ENCODE data around the gene CEP72. TPM values are rescaled to one million over a fixed set of nuclear protein-coding genes. Genes with fewer than 3 reads are reported as not detected.
"Not testable (repeated sequence)": the region's sequence is repeated elsewhere in the genome, so short reads cannot be mapped to it uniquely, and the experiment has no call there.

CEP72 gene
- total RNA-seq, 1 donor from 2014 or later = 8.2 TPM

DNA sequence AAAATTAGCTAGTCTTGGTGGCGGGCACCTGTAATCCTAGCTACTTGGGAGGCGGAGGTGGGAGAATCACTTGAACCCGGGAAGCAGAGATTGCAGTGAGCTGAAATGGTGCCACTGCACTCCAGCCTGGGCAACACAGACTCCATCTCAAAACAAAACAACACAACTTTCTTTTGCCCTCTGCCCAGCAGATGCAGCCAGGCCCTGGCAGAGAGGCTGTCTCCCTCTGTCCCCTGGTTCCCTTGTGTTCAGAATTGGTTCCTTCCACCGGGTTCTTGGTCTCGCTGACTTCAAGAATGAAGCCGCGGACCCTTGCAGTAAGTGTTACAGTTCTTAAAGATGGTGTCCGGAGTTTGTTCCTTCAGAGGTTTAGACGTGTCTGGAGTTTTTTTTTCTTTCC, 30.2 kb upstream of the CEP72 start:
- no peak for ATAC-seq

GRCh38 chr5:582445-582844, 29.7 kb upstream of the CEP72 start:
- ATAC-seq = not testable (repeated sequence)

DNA sequence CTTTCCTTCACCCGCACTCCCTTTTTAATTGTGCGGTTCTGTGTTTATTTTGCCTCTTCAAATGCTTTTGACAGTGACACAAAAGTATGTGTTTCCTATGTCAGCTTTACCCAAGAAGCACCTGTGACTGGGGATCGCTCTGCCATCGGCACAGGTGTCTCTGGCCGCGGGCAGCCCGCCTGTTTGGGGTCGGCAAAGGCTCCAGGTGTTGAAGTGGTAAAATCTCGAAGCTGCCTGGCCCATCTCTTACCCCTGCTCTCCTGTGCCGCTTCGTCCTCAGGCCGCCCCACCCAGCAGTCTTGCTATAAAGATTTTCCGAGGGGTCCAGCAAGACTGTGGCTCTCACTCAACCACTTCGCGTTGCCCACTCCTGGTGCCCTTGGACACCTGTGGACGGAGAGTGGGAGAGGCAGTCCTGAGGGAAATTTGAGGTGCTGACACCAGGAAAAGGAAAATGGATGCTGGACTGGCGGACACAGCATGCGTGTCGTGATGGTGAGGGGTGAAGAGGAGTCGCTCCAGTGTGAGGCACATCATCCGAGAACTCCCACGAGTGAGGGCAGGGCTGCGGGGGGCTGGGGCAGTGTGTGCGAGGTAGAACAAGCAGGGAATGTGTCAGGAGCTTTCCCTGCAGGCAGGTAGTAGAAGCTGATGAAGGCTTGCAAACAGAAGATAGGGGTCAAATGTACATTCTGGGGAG, 29.1 kb upstream of the CEP72 start:
- ATAC-seq = no peak

GRCh38 chr5:583645-584044, 28.5 kb upstream of the CEP72 start:
- ATAC-seq = no peak

DNA sequence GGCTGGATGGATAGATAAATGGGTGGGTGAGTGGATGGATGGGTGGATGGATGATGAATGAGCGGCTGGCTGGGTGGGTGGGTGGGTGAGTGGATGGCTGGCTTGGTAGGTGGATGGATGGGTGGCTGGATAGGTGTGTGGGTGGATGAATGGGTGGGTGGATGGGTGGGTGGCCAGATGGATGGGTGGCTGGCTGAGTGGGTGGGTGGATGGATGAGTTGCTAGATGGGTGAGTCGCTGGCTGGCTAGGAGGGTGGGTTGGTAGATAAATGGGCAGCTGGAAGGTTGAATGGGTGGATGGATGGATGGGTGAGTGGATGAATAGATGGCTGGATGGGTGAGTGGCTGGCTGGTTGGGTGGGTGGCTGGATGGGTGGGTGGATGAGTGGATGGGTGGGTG, 27.9 kb upstream of the CEP72 start:
- ATAC-seq = no peak

DNA sequence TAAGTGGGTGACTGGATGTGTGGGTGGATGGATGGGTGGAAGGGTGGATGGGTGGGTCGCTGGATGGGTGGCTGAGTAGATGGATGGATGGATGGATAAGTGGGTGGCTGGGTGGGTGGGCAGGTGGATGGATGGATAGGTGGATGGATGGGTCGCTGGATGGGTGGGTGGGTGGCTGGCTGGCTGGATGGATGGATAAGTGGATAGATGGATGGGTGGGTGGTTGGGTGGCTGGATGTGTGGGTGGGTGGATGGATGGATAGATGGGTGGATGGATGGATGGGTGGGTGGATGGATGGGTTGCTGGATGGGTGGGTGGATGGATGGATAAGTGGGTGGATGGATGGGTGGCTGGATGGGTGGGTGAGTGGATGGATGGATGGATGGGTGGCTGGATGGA, 27.3 kb upstream of the CEP72 start:
- no peak for ATAC-seq

DNA sequence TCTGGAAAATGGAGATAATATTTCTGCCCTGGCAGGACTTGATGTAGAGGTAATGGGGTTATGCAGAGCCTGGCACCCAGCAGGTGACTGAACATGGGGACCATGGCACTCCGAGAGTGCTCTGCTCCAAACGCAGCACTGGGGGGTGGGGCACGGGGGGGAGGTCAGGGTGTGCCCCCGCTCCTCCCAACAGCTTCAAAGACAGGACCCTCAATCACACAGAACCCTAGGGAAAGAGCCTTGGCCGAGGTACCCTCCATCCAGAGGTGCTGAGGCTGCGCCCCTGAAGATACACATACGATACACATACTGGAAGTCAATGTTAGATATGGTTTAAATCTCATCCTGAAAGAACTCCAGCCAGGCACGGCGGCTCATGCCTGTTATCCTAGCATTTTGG, 26.6 kb upstream of the CEP72 start:
- no peak for ATAC-seq

GRCh38 chr5:585962-586628, 26.0 kb upstream of the CEP72 start:
- no peak for ATAC-seq

DNA sequence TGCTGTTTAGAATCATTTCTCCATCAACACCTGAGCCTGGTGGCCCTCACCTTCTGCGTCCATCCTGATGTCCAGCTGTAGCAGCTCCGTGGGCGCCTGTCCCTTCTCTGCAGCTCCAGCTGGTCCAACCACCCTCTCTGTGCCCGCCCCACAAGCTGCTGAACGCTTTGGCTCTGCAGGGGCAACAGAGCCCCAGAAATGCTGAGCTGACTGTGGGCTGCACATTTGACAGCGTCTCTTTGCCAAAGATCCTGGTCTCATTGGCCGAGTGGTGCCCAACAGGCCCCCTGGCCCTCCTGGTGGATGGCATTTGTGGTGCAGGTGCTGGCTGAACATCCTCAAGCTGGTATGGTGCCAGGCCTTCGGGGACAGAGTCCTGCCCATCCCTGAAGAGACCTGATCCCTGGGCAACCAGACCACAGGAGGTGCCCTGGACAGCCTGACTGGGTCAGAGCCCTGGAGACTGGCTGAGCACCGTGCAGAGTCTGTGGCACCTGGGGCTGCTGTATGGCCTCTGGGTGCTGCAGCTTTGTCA, 25.3 kb upstream of the CEP72 start:
- no peak for ATAC-seq

DNA sequence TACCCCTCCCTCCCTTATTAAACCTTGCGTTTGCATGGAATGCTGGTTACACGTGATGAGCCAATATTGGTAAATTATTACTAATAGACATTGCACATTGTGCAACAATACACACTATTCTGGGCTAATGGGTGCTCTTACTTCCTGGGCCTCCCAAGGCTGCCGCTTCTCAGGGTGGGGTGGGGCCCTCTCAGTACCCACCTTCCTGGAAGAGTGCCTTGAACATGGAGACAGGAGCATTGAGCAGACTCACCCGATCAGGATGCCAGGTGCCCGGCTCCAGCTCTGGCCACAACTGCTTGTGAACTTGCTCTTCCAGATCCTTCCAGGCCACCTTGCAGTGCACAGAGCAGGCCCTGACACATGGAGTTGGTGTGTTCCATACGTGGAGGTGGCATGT, 24.7 kb upstream of the CEP72 start:
- no peak for ATAC-seq

DNA sequence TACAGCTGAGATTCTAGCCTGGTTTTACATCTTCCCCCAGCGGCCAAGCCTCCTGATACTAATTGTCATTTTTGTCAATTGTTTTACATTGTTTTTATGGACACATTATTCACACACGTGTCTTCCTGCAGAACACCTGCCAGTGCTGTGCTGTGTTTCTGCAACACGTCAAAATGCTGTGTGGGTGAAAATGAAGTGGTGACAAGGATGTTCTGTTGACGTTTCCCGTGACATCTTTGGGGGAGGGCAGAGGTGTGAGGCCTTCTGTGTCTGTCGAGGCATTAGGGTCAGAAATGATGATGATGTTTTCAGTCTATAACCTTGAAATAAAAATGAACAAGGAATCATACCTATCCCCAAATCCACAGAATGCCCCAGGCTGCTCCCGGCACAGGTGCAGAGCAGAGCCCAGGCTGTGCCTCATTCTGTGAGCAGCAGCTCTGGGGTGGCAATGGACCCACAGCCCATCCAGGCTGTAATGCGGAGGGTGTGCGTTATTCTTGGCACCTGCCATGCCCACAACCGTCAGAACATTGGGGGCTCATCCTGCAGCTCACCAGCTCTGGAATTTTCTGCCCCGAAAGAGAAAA, 23.6 kb upstream of the CEP72 start:
- ATAC-seq = no peak

GRCh38 chr5:589173-589572, 23.0 kb upstream of the CEP72 start:
- ATAC-seq = peak; percentile 62

DNA sequence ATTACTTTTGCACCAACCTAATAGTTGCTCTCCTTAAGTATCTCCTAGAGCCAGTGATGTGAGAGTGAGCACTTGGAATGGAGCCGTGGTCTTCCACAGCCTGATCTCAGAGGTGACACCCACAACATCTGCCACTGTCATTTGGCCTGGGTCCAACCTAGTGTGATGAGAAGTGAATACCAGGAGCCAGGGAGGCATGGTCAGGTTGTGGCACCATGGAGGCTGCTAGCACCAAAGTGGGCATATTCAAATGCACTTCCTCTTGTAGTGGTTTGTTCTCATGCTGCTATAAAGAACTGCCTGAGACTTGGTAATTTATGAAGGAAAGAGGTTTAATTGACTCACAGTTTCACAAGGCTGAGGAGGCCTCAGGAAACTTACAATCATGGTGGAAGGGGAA, 22.6 kb upstream of the CEP72 start:
- ATAC-seq = no peak

DNA sequence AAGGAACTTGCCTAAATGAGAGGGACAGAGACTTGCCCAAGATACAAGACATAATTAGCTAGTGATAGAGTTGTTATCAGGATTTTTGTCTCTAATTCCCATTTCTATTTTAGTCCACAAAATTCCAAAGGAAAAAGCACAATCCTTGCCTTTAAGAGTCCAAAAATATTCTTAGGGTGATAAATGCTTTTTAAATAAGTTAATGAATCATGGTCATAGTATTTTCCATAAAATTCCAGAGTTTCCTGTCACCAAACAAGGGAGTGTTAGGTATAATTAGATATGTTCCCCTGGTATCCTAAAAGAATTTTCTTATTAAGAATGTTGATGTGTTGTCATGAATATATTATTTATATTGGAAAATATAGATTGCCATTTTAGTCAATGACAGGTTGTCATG, 21.8 kb upstream of the CEP72 start:
- no peak for ATAC-seq

DNA sequence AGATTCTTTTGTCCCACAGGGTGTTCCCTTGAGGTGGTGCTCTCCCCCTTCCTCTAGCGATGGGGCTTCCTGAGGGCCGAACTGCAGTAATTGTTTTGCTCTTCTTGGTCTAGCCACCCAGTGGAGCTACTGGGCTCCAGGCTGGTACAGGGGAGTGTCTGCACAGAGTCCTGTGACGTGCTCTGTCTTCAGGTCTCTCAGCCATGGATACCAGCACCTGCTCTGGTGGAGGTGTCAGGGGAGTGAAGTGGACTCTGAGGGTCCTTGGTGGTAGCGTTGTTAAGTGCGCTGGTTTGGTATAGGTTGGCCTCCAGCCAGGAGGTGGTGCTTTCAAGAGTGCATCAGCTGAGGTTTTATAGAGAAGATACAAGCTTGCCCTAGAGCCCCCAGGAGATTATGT, 20.4 kb upstream of the CEP72 start:
- no peak for ATAC-seq

DNA sequence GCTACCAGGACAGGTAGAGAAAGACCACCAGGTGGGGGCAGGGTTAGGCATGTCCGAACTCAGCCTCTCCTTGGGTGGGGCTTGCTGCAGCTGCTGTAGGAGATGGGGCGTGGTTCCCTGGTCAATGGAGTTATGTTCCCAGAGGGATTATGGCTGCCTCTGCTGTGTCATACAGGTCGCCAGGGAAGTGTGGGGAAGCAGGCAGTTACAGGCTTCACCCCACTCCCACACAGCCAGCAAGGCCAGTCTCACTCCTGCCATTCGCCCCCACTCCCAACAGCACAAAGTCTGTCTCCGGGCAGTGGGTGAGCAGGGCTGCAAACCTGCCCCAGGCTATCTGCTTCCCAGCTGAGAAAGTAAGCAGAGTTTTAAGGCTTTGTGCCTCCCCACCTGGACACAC, 20.0 kb upstream of the CEP72 start:
- peak; percentile 59 for ATAC-seq

- no peak for ATAC-seq
Measured at GRCh38 chr5:593511-593910, 18.6 kb upstream of the CEP72 start.

GRCh38 chr5:594226-594860, 17.8 kb upstream of the CEP72 start:
- ATAC-seq = no peak

DNA sequence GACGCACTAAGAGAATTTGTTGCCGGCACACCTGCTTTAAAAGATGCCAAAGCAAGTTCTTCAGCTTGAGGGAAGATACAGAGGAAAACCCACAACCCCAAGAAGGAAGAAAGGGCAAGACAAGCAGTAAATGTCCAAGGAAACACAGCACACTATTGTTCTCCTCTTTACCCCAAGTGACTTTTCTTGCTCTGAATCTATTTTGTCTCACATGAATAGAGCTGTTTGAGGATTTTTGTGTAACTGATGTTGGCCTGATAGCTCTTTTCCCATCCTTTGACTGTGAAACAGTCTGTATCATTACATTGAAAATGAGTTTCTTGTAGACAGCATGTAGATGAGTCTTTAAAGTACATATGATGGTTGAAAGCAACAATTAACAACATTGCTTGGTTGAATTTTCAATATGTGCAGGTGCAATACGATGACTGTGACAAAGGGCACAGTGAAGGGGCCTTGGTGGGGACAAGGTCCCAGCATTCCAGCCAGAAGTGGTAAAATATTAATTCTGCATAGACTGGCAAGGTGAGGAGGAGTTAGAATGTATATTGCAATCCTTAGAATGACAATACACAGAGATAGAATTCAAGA, 16.8 kb upstream of the CEP72 start:
- ATAC-seq = no peak

DNA sequence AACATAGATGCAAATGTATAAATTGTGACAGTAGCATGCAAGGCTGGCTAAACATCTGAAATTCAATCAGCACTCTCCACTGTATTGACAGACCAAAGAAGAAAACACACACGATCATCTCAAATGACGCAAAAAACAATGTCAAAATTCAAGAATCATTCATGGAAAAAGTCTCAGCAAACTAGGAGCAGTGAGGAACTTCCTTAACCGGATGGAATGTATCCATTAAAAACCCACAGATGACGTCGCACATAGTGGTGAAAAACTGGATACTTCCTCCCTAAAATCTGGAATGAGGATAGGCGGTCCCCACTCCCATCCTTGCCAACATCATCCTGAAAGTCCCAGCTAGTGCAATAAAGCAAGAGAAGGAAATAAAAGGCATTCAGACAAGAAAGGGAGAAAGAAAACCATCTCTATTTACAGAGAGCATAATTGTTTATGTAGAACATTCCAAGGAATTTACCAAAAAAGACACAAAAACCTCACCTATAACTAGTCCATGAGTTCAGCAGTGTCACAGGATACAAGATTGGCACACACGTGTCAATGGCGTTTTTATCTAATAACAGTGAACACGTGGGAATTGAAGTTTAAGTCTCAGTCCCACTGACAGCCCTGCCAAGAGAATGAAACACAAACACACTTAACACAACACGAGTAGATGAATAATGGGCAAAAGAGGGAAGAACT, 14.1 kb upstream of the CEP72 start:
- ATAC-seq = no peak

- ATAC-seq = no peak
Measured at GRCh38 chr5:598564-598890, 13.6 kb upstream of the CEP72 start.

- ATAC-seq = peak; percentile 76
Measured at GRCh38 chr5:600886-601541, 11.1 kb upstream of the CEP72 start.

Data from esophagus mucosa (tissue), 1 donor.